ENCODE results near the gene EPOP.
A peak's percentile ranks its signal among the peaks of the same experiment; 100 is the strongest.

EPOP gene

GRCh38 chr17:38690386-38690785 lies 15.6 kb upstream of the EPOP start:
- no peaks in the 10 kb centered on the region for H3K9me3 ChIP-seq (ENCODE audit: insufficient read depth, low read depth, low read length)
- no peak overlapping the region for H3K9ac ChIP-seq (ENCODE audit: low read depth, low read length)
- no peak overlapping the region for H3K4me3 ChIP-seq (ENCODE audit: low read length)
- H3K36me3 ChIP-seq (ENCODE audit: insufficient read depth, low read length), result no peaks in the 10 kb centered on the region
- WGBS, result 96% methylated on average over 4 of the region's 4 CpGs
- H3K27ac ChIP-seq (ENCODE audit: low read depth, low read length), result no peak overlapping the region
- peaks cover 1% of the 10 kb centered on the region for H3K27me3 ChIP-seq (ENCODE audit: insufficient read depth, low read length)
- no peaks in the 10 kb centered on the region for H3K4me1 ChIP-seq (ENCODE audit: insufficient read depth, low read length)

GRCh38 chr17:38687286-38687685 lies 12.5 kb upstream of the EPOP start:
- WGBS, result 91% methylated on average over 5 of the region's 5 CpGs
- Histone ChIP-seq H3K27ac (ENCODE audit: low read depth, low read length) (no peak overlapping the region), H3K4me3 (ENCODE audit: low read length) (no peak overlapping the region), H3K9me3 (ENCODE audit: insufficient read depth, low read depth, low read length) (no peaks in the 10 kb centered on the region), H3K9ac (ENCODE audit: low read depth, low read length) (no peak overlapping the region), H3K36me3 (ENCODE audit: insufficient read depth, low read length) (no peaks in the 10 kb centered on the region), H3K27me3 (ENCODE audit: insufficient read depth, low read length) (peaks cover 3% of the 10 kb centered on the region), H3K4me1 (ENCODE audit: insufficient read depth, low read length) (no peaks in the 10 kb centered on the region)

- Histone ChIP-seq H3K27ac (ENCODE audit: low read depth, low read length) (no peak overlapping the region), H3K9ac (ENCODE audit: low read depth, low read length) (no peak overlapping the region), H3K36me3 (ENCODE audit: insufficient read depth, low read length) (no peaks in the 10 kb centered on the region), H3K4me3 (ENCODE audit: low read length) (no peak overlapping the region), H3K27me3 (ENCODE audit: insufficient read depth, low read length) (peaks cover 3% of the 10 kb centered on the region; the same call in 1 of the 2 replicates), H3K9me3 (ENCODE audit: insufficient read depth, low read depth, low read length) (no peaks in the 10 kb centered on the region), H3K4me1 (ENCODE audit: insufficient read depth, low read length) (no peaks in the 10 kb centered on the region; the same call in 1 of the 2 replicates)
- WGBS, result 89% methylated on average over 12 of the region's 12 CpGs
Observed at GRCh38 chr17:38685491-38685890, 10.7 kb upstream of the EPOP start.

- H3K4me3 ChIP-seq (ENCODE audit: low read length), result no peak overlapping the region
- H3K4me1 ChIP-seq (ENCODE audit: insufficient read depth, low read length), result no peaks in the 10 kb centered on the region; the same call in 1 of the 2 replicates
- no peaks in the 10 kb centered on the region for H3K36me3 ChIP-seq (ENCODE audit: insufficient read depth, low read length)
- no peaks in the 10 kb centered on the region for H3K9me3 ChIP-seq (ENCODE audit: insufficient read depth, low read depth, low read length)
- peaks cover 12% of the 10 kb centered on the region for H3K27me3 ChIP-seq (ENCODE audit: insufficient read depth, low read length)
- H3K27ac ChIP-seq (ENCODE audit: low read depth, low read length), result no peak overlapping the region
- H3K9ac ChIP-seq (ENCODE audit: low read depth, low read length), result no peak overlapping the region
- WGBS, result 76% methylated on average over 2 of the region's 3 CpGs
Observed at GRCh38 chr17:38681096-38681495, 6.3 kb upstream of the EPOP start.

- peaks cover 42% of the 10 kb centered on the region for H3K27me3 ChIP-seq (ENCODE audit: insufficient read depth, low read length)
- H3K27ac ChIP-seq (ENCODE audit: low read depth, low read length), result no peak overlapping the region
- no peak overlapping the region for H3K4me3 ChIP-seq (ENCODE audit: low read length)
- H3K9me3 ChIP-seq (ENCODE audit: insufficient read depth, low read depth, low read length), result no peaks in the 10 kb centered on the region
- no peak overlapping the region for H3K9ac ChIP-seq (ENCODE audit: low read depth, low read length)
- H3K36me3 ChIP-seq (ENCODE audit: insufficient read depth, low read length), result no peaks in the 10 kb centered on the region
- 94% methylated on average over 6 of the region's 6 CpGs for WGBS
- H3K4me1 ChIP-seq (ENCODE audit: insufficient read depth, low read length), result peaks cover 6% of the 10 kb centered on the region
Observed at GRCh38 chr17:38677819-38678218, 3.1 kb upstream of the EPOP start.

- no peaks in the 10 kb centered on the region for H3K9me3 ChIP-seq (ENCODE audit: insufficient read depth, low read depth, low read length)
- no peak overlapping the region for H3K4me3 ChIP-seq (ENCODE audit: low read length)
- peaks cover 51% of the 10 kb centered on the region for H3K27me3 ChIP-seq (ENCODE audit: insufficient read depth, low read length)
- no peak overlapping the region for H3K9ac ChIP-seq (ENCODE audit: low read depth, low read length)
- H3K4me1 ChIP-seq (ENCODE audit: insufficient read depth, low read length), result peaks cover 13% of the 10 kb centered on the region
- no peak overlapping the region for H3K27ac ChIP-seq (ENCODE audit: low read depth, low read length)
- no peaks in the 10 kb centered on the region for H3K36me3 ChIP-seq (ENCODE audit: insufficient read depth, low read length)
- WGBS, result 12% methylated on average over 8 of the region's 9 CpGs
Observed at GRCh38 chr17:38676706-38677504, 2.1 kb upstream of the EPOP start.

GRCh38 chr17:38674014-38674748 lies 576 bp downstream of the EPOP start:
- under 1% methylated on average over 85 of the region's 85 CpGs for WGBS

GRCh38 chr17:38673707-38674013 lies 1.1 kb downstream of the EPOP start:
- H3K36me3 ChIP-seq (ENCODE audit: insufficient read depth, low read length), result no peaks in the 10 kb centered on the region
- no peak overlapping the region for H3K27ac ChIP-seq (ENCODE audit: low read depth, low read length)
- WGBS, result under 1% methylated on average over 41 of the region's 41 CpGs
- no peaks in the 10 kb centered on the region for H3K9me3 ChIP-seq (ENCODE audit: insufficient read depth, low read depth, low read length)
- peak overlapping the region; percentile 58 for H3K4me3 ChIP-seq (ENCODE audit: low read length)
- H3K4me1 ChIP-seq (ENCODE audit: insufficient read depth, low read length), result peaks cover 18% of the 10 kb centered on the region
- H3K9ac ChIP-seq (ENCODE audit: low read depth, low read length), result no peak overlapping the region
- peaks cover 82% of the 10 kb centered on the region for H3K27me3 ChIP-seq (ENCODE audit: insufficient read depth, low read length)

More at GRCh38 chr17:38674014-38674748, 576 bp downstream of the EPOP start:
- Histone ChIP-seq H3K27me3 (ENCODE audit: insufficient read depth, low read length) (peaks cover 77% of the 10 kb centered on the region), H3K9me3 (ENCODE audit: insufficient read depth, low read depth, low read length) (no peaks in the 10 kb centered on the region), H3K9ac (ENCODE audit: low read depth, low read length) (peak overlapping the region; percentile 39; the same call in 1 of the 2 replicates), H3K4me3 (ENCODE audit: low read length) (peak overlapping the region; percentile 58), H3K4me1 (ENCODE audit: insufficient read depth, low read length) (peaks cover 18% of the 10 kb centered on the region), H3K36me3 (ENCODE audit: insufficient read depth, low read length) (no peaks in the 10 kb centered on the region), H3K27ac (ENCODE audit: low read depth, low read length) (no peak overlapping the region)

GRCh38 chr17:38672788-38673706 lies 1.7 kb downstream of the EPOP start:
- Histone ChIP-seq H3K27ac (ENCODE audit: low read depth, low read length) (peak overlapping the region; percentile 62; the same call in 1 of the 2 replicates), H3K9ac (ENCODE audit: low read depth, low read length) (no peak overlapping the region), H3K27me3 (ENCODE audit: insufficient read depth, low read length) (peaks cover 88% of the 10 kb centered on the region), H3K9me3 (ENCODE audit: insufficient read depth, low read depth, low read length) (no peaks in the 10 kb centered on the region), H3K36me3 (ENCODE audit: insufficient read depth, low read length) (no peaks in the 10 kb centered on the region), H3K4me3 (ENCODE audit: low read length) (peak overlapping the region; percentile 58), H3K4me1 (ENCODE audit: insufficient read depth, low read length) (peaks cover 18% of the 10 kb centered on the region)
- under 1% methylated on average over 34 of the region's 46 CpGs for WGBS

GRCh38 chr17:38671939-38672720 lies 2.6 kb downstream of the EPOP start:
- peaks cover 18% of the 10 kb centered on the region for H3K4me1 ChIP-seq (ENCODE audit: insufficient read depth, low read length)
- H3K27me3 ChIP-seq (ENCODE audit: insufficient read depth, low read length), result peaks cover 94% of the 10 kb centered on the region
- no peak overlapping the region for H3K9ac ChIP-seq (ENCODE audit: low read depth, low read length)
- no peaks in the 10 kb centered on the region for H3K9me3 ChIP-seq (ENCODE audit: insufficient read depth, low read depth, low read length)
- H3K27ac ChIP-seq (ENCODE audit: low read depth, low read length), result peak overlapping the region; percentile 62; the same call in 1 of the 2 replicates
- 8% methylated on average over 12 of the region's 12 CpGs for WGBS
- peak overlapping the region; percentile 58 for H3K4me3 ChIP-seq (ENCODE audit: low read length)
- H3K36me3 ChIP-seq (ENCODE audit: insufficient read depth, low read length), result no peaks in the 10 kb centered on the region

Data from HUES64 (cell line).